Mucosa of gallbladder (tissue), 1 donor: ENCODE measurements around the gene METTL25B. TPM values are rescaled to one million over a fixed set of nuclear protein-coding genes. Genes with fewer than 3 reads are reported as not detected.

Source experiments
- DNase-seq: peaks from one replicate; pipeline ENCODE4 v3.0.0-alpha.2; 2020; ENCODE audit warnings: low spot score
- total RNA-seq: library from RNA; stranded (reverse); gene quantifications from one replicate; pipeline ENCODE4 v1.2.1, GENCODE V29; 2021
- donor health status: DM: no; HTN: no; CAD: no.

METTL25B gene
- total RNA-seq, 1 donor from 2014 or later = 48.0 TPM

GRCh38 chr1:156767101-156767878 is 39.0 kb downstream of the METTL25B start, which contains the start of gene PRCC:
Gene PRCC, plus strand, starts transcription at chr1:156767535. Its CDS starts 237 bp downstream, at chr1:156767772.
- DNase-seq = peak; percentile 99

GRCh38 chr1:156767879-156768604 is 39.8 kb downstream of the METTL25B start:
- DNase-seq = no peak

- DNase-seq = no peak
Measured at GRCh38 chr1:156768610-156769295, 40.5 kb downstream of the METTL25B start.

GRCh38 chr1:156772222-156772621 is 44.0 kb downstream of the METTL25B start:
- DNase-seq = no peak

- no peak for DNase-seq
Measured at GRCh38 chr1:156772728-156773497, 44.6 kb downstream of the METTL25B start.

GRCh38 chr1:156773607-156774006 is 45.3 kb downstream of the METTL25B start:
- no peak for DNase-seq

GRCh38 chr1:156775799-156776198 is 47.5 kb downstream of the METTL25B start:
- DNase-seq = no peak

- no peak for DNase-seq
Measured at GRCh38 chr1:156776942-156777341, 48.7 kb downstream of the METTL25B start.

- DNase-seq = no peak
Measured at GRCh38 chr1:156777573-156777972, 49.3 kb downstream of the METTL25B start.

- no peak for DNase-seq
Measured at GRCh38 chr1:156781585-156782186, 53.4 kb downstream of the METTL25B start.

GRCh38 chr1:156785458-156785857 is 57.2 kb downstream of the METTL25B start:
- no peak for DNase-seq

Other genes with a start within 250 kb of the METTL25B start
- 57.8 TPM for gene MEF2D, start 227.7 kb upstream of the METTL25B start, total RNA-seq
- 2.5 TPM for gene IQGAP3, start 155.9 kb upstream of the METTL25B start, total RNA-seq
- gene TTC24, start 148.7 kb upstream of the METTL25B start, total RNA-seq = 0.60 TPM
- gene NAXE, start 136.7 kb upstream of the METTL25B start, total RNA-seq = 99.0 TPM
- 12.6 TPM for gene GPATCH4, start 127.0 kb upstream of the METTL25B start, total RNA-seq
- gene HAPLN2, start 109.1 kb upstream of the METTL25B start, total RNA-seq = 0.43 TPM
- gene BCAN, start 86.4 kb upstream of the METTL25B start, total RNA-seq = 0.52 TPM
- 26.1 TPM for gene NES, start 51.1 kb upstream of the METTL25B start, total RNA-seq
- 3.5 TPM for gene CRABP2, start 22.9 kb upstream of the METTL25B start, total RNA-seq
- gene ISG20L2, start 297 bp downstream of the METTL25B start, total RNA-seq = 24.1 TPM
- gene MRPL24, start 12.6 kb downstream of the METTL25B start, total RNA-seq = 63.7 TPM
- 170 TPM for gene HDGF, start 23.2 kb downstream of the METTL25B start, total RNA-seq
- 57.8 TPM for gene PRCC, start 39.1 kb downstream of the METTL25B start, total RNA-seq
- 5.4 TPM for gene SH2D2A, start 88.4 kb downstream of the METTL25B start, total RNA-seq
- gene INSRR, start 130.6 kb downstream of the METTL25B start, total RNA-seq = 0.58 TPM
- 3.3 TPM for gene NTRK1, start 132.4 kb downstream of the METTL25B start, total RNA-seq
- 9.9 TPM for gene PEAR1, start 165.2 kb downstream of the METTL25B start, total RNA-seq
- gene LRRC71, start 192.2 kb downstream of the METTL25B start, total RNA-seq = 0.23 TPM